GM12801 (cell line): ENCODE results near the gene MCC.

Experiments
- CTCF ChIP-seq: IDR thresholded peaks from one replicate; pipeline ENCODE4 v1.5.1; 2011; ENCODE audit warnings: control low read depth; ENCODE audit not compliant: insufficient read length; ENCODE audit errors: extremely low read depth

MCC gene

GRCh38 chr5:113378514-113378913 lies 109.7 kb downstream of the MCC start:
- TF ChIP-seq CTCF = no peak

- no peak for TF ChIP-seq CTCF
Measured at GRCh38 chr5:113378081-113378480, 110.2 kb downstream of the MCC start.

DNA sequence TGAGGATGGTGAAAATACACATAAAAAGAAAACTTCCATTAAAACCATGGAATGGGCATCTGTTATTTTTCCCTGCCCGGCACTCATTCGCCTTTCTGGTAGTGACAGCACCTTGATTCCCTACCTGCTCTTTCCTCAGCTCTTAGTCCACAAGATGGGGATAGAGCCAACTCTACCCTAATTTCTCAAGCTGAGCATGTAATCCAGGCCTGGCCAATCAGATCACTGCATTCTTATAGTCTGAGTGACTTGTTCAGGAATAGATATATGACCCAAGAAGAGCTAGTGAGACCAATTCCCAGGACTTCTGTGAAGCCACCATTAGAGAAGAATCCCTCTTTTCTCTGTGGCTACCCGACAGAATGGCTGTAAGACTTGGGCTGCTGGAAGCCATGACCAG lies 111.6 kb downstream of the MCC start:
- TF ChIP-seq CTCF = no peak

GRCh38 chr5:113375480-113376060 lies 112.7 kb downstream of the MCC start:
- no peak for TF ChIP-seq CTCF

DNA sequence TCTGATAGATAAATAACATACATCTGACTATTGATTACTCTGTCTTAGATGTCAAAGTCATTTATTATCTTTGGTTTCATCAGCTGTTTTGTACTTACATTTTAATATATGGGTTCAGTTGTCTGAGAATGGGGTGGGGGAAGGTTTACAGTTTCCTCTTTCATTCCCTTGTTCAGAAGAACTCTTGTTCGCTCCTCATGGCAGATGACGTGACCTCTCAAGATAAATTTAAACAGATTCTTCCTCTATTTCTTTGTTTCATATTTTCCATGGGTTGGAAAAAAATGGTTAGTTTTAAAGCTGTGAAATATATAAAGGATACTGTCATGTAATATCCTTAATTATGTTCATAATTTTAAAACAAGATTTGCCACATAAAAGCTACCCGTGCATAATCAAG lies 114.8 kb downstream of the MCC start:
- TF ChIP-seq CTCF = no peak

DNA sequence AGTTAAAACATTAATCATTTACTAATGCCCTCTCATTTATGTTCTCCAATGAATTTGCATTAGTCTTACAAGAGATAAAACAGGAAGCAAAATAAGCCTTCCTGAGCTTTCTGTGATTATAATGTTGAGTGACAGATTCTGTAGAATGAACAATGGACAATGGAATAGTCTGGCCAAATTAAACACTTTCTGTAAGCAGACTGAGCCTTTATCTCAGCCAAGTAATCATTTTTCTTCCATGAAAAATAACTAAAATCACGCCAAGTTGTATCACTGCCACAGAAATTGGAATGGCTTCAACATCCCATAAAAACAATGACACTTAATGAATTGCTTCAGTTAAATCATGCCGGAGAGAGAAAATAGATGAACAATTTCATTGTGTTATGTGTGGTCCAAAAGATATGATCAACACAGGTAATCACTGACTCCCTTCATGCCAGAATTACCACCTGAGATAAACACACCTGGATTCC lies 116.5 kb downstream of the MCC start:
- TF ChIP-seq CTCF = no peak

DNA sequence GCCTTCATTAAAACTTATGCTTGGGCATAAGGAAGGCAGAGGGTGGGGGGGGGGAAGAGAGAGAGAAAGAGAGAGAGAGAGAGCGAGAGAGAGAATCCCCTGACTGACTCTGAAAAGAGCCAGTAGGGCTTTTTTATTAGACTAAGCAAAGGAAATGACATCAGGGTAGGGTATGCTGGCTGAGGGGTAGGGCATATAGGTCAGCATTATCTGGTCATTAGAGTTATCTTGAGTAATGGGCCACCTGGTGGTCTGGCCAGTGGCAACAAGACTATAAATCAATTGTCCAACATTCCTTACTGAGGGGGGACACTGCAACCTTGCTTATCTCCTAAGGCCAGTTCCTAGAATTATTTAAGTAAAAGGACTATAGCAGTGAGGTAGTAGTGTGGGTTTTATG lies 120.7 kb downstream of the MCC start:
- TF ChIP-seq CTCF = no peak
